DMS 273 treated with DMSO at 0.1 percent for 48 hours (cell line): ENCODE measurements around the gene IL1RAPL2.
"Not testable (repeated sequence)": the region's sequence is repeated elsewhere in the genome, so short reads cannot be mapped to it uniquely, and the experiment has no call there.

ENCODE experiments used
- DNase-seq: peaks from one replicate; lab custom pipeline; 2025; lab: John Stamatoyannopoulos, UW

IL1RAPL2 gene

GRCh38 chrX:105701310-105702052, 1135.5 kb downstream of the IL1RAPL2 start:
- DNase-seq = no peak

DNA sequence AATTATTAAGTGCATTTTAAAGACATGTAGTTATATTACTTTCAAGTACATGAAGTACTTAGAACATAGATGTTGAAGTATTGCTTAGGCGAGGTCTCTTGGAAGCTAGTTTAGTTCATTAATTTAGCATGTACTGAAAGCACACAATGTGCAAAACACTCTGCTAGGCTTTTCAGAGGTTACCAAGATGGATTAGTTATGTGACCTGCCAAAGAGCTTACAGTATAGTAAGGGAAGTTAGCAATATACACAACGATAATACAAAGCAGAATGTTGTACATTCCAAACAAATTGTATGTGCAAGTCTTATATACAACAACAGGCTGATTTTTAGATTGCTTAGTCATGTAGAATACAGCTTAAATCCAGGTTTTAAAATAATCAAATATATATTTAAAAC, 1137.9 kb downstream of the IL1RAPL2 start:
- DNase-seq = no peak

- no peak for DNase-seq
Measured at GRCh38 chrX:105706041-105706440, 1140.0 kb downstream of the IL1RAPL2 start.

GRCh38 chrX:105711805-105712204, 1145.8 kb downstream of the IL1RAPL2 start:
- DNase-seq = no peak

GRCh38 chrX:105715746-105716145, 1149.7 kb downstream of the IL1RAPL2 start:
- DNase-seq = no peak

DNA sequence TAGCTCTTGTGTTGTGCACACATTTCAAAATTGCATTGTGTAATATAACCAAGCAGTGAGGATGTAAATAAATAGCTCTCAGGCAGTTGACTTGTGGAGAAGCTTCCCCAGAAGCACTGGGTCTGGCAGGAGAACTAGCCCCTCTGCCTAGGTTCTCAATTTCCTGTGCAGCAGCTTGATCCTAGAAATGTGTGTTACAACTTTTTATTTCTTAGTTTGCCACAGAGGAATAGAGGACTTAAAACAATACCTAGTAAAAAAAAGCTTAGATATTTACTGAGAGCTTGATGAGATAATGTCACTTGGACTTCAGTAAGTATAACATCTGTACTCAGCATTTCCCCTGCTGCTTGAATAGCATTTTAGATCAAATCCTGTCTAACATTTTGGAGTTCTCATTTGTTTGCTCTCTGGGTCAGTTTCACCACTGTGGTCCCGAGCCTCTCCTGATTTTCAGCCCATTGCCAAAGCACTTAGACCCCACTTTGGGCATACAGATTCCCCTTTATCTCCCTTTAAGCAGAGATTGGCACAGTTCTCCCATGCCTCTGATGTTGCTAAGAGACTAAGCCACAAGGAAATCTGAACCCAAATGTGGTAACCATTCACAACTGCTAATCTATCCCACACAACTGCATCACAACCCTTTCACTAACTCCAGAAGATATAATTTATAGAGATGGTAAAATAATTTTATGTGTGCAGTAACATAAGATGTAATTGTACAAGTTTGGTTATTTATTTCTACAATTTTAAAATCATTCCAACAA, 1158.2 kb downstream of the IL1RAPL2 start:
- DNase-seq = no peak

- DNase-seq = no peak
Measured at GRCh38 chrX:105725228-105725627, 1159.2 kb downstream of the IL1RAPL2 start.

GRCh38 chrX:105738162-105738561, 1172.2 kb downstream of the IL1RAPL2 start:
- DNase-seq = no peak

- DNase-seq = no peak
Measured at GRCh38 chrX:105744291-105744690, 1178.3 kb downstream of the IL1RAPL2 start.

GRCh38 chrX:105744946-105745345, 1178.9 kb downstream of the IL1RAPL2 start:
- DNase-seq = no peak

DNA sequence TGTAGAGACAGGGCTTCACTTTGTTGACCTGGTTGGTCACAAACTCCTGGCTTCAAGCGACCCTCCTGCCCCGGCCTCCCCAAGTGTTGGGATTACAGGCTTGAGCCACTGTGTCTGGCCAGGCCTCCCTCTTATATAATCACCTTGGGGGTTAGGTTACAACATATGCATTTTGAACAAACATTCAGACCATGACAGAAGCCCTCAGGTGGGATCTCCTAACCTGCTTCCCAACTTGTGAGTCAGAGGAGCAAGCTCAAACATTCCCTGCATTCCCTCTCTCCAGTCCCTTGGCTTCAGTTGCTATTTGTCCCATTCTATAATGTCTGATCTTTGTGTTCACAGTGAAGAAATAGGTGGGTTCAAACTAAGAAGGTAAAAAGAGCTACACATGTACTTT, 1179.9 kb downstream of the IL1RAPL2 start:
- DNase-seq = no peak

- DNase-seq = no peak
Measured at GRCh38 chrX:105752338-105752956, 1186.4 kb downstream of the IL1RAPL2 start.

- DNase-seq = no peak
Measured at GRCh38 chrX:105753411-105753810, 1187.4 kb downstream of the IL1RAPL2 start.

DNA sequence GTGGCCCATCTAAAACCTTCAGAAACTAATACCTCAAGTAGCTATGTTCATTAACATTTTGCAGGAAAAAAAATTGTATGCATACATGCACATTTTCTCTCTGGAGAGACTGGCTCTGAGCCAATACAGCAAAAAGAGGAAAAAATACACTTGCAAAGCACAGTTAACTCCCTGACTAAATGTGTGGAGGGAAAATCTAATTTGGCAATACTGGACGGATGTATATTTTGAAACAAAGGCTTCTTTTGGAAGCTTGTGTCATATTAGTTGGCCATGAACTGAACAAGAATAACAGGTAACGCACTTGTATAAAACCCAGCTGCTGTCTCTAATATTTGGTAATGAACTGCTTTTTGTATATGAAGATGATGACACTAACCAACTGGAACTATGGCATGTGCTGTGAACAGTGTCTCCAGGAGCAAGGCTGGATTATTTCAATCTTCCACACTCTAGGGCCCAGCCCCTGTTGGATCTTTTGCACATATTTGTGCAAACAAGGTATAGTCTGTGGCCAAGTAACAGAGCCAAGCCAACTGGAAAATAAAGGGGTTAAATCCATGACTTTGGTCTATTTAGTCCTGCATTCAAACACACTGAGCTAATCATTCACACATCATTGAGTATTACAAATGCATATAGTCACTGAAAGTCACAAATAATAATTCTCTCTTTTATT, 1188.4 kb downstream of the IL1RAPL2 start:
- no peak for DNase-seq

GRCh38 chrX:105755109-105755508, 1189.1 kb downstream of the IL1RAPL2 start:
- DNase-seq = no peak

DNA sequence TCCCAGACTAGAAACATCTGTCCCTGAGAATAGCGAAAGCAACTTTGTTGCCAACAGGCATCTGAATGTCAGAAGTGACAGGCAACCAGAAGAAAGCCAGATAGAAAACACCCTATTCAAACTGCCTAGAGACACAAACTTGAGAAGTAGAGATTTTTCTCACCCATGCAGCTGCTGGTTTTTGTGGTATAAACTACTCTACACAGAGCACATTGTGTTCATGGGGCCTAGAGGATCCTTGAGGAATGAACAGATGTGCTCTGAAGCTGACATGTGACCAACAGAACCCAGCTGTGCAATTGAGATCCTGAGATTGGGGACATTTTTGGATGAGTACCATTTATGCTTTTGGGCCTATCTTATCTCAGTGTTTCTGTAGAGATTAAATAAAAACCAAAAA, 1192.8 kb downstream of the IL1RAPL2 start:
- no peak for DNase-seq

- DNase-seq = no peak
Measured at GRCh38 chrX:105759598-105759997, 1193.6 kb downstream of the IL1RAPL2 start.

DNA sequence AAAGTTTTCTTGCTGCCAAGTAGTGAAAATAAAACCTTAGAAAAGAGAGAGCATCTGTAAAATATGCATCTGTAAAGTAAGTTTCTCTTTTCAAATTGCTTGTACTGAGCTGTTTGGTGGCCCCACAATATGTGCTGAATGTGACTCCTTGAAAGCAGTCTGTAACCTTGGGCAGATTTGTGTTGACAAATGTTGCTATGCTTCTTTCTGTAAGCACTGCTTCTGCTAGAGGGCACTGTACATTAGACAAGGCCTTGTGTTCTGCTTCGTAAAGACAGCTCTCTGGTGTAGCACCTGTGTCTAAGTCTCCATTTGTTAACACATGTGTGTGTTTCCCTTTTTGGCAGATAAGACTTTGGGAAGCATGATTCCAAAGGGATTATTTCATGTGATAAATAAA, 1199.7 kb downstream of the IL1RAPL2 start:
- DNase-seq = no peak

GRCh38 chrX:105773801-105774200, 1207.8 kb downstream of the IL1RAPL2 start:
- no peak for DNase-seq

DNA sequence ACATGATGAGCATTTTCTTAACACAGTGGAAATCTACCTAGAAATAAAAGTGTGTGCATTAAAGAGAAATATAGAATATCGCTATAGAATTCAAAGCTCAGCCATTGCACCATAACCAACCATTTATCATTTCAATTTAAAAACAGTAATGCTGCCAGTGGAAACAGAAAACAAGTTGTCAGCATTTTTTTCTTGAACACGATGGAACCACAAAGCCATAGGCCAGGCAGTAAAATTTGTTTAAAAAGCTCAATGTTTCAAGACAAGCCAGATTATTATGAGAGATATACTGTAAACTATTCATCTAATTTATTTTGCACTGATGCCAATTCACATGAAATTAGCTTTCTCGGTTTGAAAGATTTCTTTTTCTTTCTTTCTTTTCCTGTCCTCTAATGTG, 1209.7 kb downstream of the IL1RAPL2 start:
- no peak for DNase-seq

GRCh38 chrX:105781804-105782203, 1215.8 kb downstream of the IL1RAPL2 start:
- DNase-seq = no peak

GRCh38 chrX:105796877-105797276, 1230.9 kb downstream of the IL1RAPL2 start:
- not testable (repeated sequence) for DNase-seq
